Measurements from ENCODE around the gene THAP5. TPM values are rescaled to one million over a fixed set of nuclear protein-coding genes. Genes with fewer than 3 reads are reported as not detected.

THAP5 gene
- total and polyA plus RNA-seq, 2 donors (not counting 3 experiments of a cell fraction or from before 2014, with no cell fraction given), result 2.5 to 14.1 TPM

DNA sequence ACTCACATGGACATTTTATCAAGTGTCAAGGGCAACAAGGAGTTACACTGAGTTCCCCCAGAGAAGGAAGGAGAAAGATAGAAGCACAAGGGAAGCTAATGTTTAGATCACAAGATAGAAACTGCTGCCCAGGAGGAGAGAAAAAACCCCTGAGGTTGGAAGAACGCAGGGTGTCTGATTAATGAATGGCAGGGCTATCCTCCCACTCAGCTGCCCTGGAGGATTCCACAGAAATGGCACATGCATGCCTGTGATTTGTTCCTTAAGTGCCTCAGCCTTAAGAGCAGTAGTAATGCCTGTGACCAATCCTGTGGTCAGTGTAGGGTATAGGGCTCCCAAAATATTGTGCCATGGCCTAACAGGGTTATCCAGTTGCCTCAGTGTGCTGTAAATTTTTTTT is 20.4 kb upstream of the THAP5 start:
- no peak for DNase-seq (ENCODE audit: low read depth, low spot score)
- H3K36me3 ChIP-seq (ENCODE audit: control insufficient read depth in 2 of 2, extremely low read depth in 1 of 2, insufficient read depth in 2 of 2, low read length in 2 of 2), result no peaks in the 10 kb centered on the region
- H3K4me2 ChIP-seq (ENCODE audit: insufficient read depth, low read length), result no peak overlapping the region
- ChIA-PET CTCF (interaction anchor here (1.1 kb wide), 1 partner anchor 11 kb away, joined by 3 read pairs; no protein-coding TSS in a partner anchor), POLR2A (no interaction called here)
- H3K9ac ChIP-seq (replicated peaks; ENCODE audit: extremely low read depth, insufficient read depth, low read length), result no peak overlapping the region
- no peak overlapping the region for H3K27ac ChIP-seq (ENCODE audit: insufficient read depth, low read depth, low read length)
- FAIRE-seq, result no peak
- no peaks in the 10 kb centered on the region for H3K9me1 ChIP-seq (replicated peaks; ENCODE audit: control insufficient read depth, extremely low read depth, insufficient read depth, low read length)
- TF ChIP-seq MYC (IDR thresholded peaks at IDR 0.05; ENCODE audit: low read depth, low read length) (no peak), EZH2 (IDR thresholded peaks at IDR 0.05; ENCODE audit: borderline replicate concordance, low read depth, low read length, severe bottlenecking) (no peak), JUN (IDR thresholded peaks at IDR 0.05; ENCODE audit: borderline replicate concordance, insufficient read depth, insufficient read length, low read depth) (no peak), FOS (IDR thresholded peaks at IDR 0.05; ENCODE audit: borderline replicate concordance, insufficient read depth, low read length) (no peak), POLR2AphosphoS5 (IDR thresholded peaks at IDR 0.05; ENCODE audit: insufficient read depth, low read depth, low read length) (no peak), POLR2A (IDR thresholded peaks at IDR 0.05; ENCODE audit: low read depth, low read length) (no peak), GATA2 (IDR thresholded peaks at IDR 0.05; ENCODE audit: insufficient read depth, insufficient read length, low read depth, low read length) (no peak)
- TF ChIP-seq, protein P1, sequence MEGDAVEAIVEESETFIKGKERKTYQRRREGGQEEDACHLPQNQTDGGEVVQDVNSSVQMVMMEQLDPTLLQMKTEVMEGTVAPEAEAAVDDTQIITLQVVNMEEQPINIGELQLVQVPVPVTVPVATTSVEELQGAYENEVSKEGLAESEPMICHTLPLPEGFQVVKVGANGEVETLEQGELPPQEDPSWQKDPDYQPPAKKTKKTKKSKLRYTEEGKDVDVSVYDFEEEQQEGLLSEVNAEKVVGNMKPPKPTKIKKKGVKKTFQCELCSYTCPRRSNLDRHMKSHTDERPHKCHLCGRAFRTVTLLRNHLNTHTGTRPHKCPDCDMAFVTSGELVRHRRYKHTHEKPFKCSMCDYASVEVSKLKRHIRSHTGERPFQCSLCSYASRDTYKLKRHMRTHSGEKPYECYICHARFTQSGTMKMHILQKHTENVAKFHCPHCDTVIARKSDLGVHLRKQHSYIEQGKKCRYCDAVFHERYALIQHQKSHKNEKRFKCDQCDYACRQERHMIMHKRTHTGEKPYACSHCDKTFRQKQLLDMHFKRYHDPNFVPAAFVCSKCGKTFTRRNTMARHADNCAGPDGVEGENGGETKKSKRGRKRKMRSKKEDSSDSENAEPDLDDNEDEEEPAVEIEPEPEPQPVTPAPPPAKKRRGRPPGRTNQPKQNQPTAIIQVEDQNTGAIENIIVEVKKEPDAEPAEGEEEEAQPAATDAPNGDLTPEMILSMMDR (IDR thresholded peaks at IDR 0.05; ENCODE audit: extremely low read depth in 1 of 2, insufficient read depth in 1 of 2, low read depth in 1 of 2, low read length in 2 of 2), result no peak
- no peaks in the 10 kb centered on the region for H3K9me3 ChIP-seq (replicated peaks; ENCODE audit: control insufficient read depth, insufficient read depth, low read length)
- H3K27me3 ChIP-seq (ENCODE audit: control insufficient read depth in 2 of 2, insufficient read depth in 2 of 2, low read length in 2 of 2), result peaks cover 27 to 29% of the 10 kb centered on the region in 2 experiments
- intact Hi-C loops (cut with micrococcal nuclease), result no loop called here
- dilution Hi-C loops (cut with MboI; ENCODE audit: extremely low pct_ligation_motif_present, low sequenced_read_pairs), result no loop called here
- BruUV-seq (replicated peaks), result no TSS peak
- no peak overlapping the region for H2AFZ ChIP-seq (ENCODE audit: low read depth, low read length)
- no peaks in the 10 kb centered on the region for H4K20me1 ChIP-seq (replicated peaks; ENCODE audit: control insufficient read depth, extremely low read depth, insufficient read depth, low read length)
- no peaks in the 10 kb centered on the region for H3K4me1 ChIP-seq (ENCODE audit: control insufficient read depth, extremely low read depth, insufficient read depth, low read length)
- no peak overlapping the region for H3K4me3 ChIP-seq (replicated peaks in 1 of 3; ENCODE audit: insufficient read depth in 1 of 3, low read depth in 1 of 3, low read length in 3 of 3)
- H3K79me2 ChIP-seq (ENCODE audit: control insufficient read depth, insufficient read depth, low read length), result no peaks in the 10 kb centered on the region

All from endothelial cell of umbilical vein (primary cell).